Mesodermal cell (in vitro differentiated cells): Measurements from ENCODE around the gene CYP39A1.

ENCODE experiments used
- H3K27ac ChIP-seq: 2 replicates; pipeline ENCODE4 v1.7.0; 2013; ENCODE audit warnings: mild to moderate bottlenecking, low read depth, low read length, moderate library complexity; ENCODE audit not compliant: severe bottlenecking
- H3K36me3 ChIP-seq: 2 replicates; pipeline ENCODE4 v1.7.1; 2013; ENCODE audit warnings: mild to moderate bottlenecking, low read length, moderate library complexity; ENCODE audit not compliant: control insufficient read depth, insufficient read depth
- H3K4me1 ChIP-seq: one replicate; pipeline ENCODE4 v1.7.1; 2013; ENCODE audit warnings: mild to moderate bottlenecking, low read length; ENCODE audit not compliant: insufficient read depth, control insufficient read depth, poor library complexity, severe bottlenecking
- H3K4me3 ChIP-seq: 2 replicates; pipeline ENCODE4 v1.7.0; 2013; ENCODE audit warnings: low read length, control low read depth, mild to moderate bottlenecking; ENCODE audit not compliant: insufficient read depth, poor library complexity, severe bottlenecking; ENCODE audit errors: extremely low read depth
- H3K9me3 ChIP-seq: 2 replicates; pipeline ENCODE4 v1.7.1; 2013; ENCODE audit warnings: mild to moderate bottlenecking, low read length, moderate library complexity; ENCODE audit not compliant: control insufficient read depth
- WGBS, 2 experiments: methylation state at CpG; one replicate each; pipeline ENCODE4 v1.1.5; 2013; ENCODE audit warnings: missing lambda C conversion rate in 2 of 2; ENCODE audit not compliant: insufficient coverage in 2 of 2; 5-methylcytosine and 5-hydroxymethylcytosine counted together

Gene CYP39A1

DNA sequence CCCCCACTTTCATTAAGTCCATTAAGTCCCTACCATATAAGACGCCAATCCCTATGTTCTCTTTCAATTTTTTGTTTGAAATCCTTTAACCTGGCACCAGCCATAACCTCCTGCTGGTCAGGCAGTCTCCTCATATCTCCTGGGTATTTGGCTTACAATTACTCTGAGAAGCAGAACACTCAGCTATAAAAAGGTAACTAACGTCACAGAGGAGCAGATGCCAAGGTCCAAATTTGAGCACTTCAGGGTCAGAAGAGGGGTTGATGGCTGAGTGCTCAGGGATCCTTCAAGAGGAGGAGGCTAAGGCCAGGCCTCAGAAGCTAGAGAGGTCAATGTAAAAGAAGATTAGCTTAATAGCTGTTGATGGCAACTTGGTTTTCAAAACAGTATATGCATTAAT, 139.1 kb downstream of the CYP39A1 start:
- H3K9me3 ChIP-seq: no peaks in the 10 kb centered on the region
- WGBS, 2 experiments: 100% methylated on average over 2 of the region's 2 CpGs
- no peaks in the 10 kb centered on the region for H3K4me1 ChIP-seq
- no peak overlapping the region for H3K27ac ChIP-seq
- no peaks in the 10 kb centered on the region for H3K36me3 ChIP-seq
- no peak overlapping the region for H3K4me3 ChIP-seq

DNA sequence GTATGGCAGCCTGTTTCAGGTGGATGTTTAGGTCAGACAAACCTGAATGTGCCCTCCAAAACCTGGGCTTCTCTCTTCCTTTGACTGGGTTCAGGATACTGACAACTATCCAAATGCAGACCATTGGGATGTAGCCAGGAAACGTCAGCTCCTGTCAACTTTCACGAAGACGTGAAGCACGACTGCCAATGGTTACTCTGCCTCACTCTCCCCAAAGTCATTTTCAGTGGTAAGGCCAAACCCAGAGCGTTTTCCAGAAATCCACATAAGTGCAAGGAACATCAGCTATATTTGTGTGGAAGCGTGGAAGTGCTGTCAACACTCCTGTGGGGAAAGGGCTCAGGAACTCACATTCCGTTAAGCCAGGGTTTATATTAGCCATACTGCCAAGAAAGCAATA, 141.3 kb downstream of the CYP39A1 start:
- no peaks in the 10 kb centered on the region for H3K9me3 ChIP-seq
- WGBS, 2 experiments: 88 to 94% methylated on average over 3 to 7 of the region's 7 CpGs
- no peaks in the 10 kb centered on the region for H3K36me3 ChIP-seq
- no peaks in the 10 kb centered on the region for H3K4me1 ChIP-seq
- no peak overlapping the region for H3K27ac ChIP-seq
- no peak overlapping the region for H3K4me3 ChIP-seq

DNA sequence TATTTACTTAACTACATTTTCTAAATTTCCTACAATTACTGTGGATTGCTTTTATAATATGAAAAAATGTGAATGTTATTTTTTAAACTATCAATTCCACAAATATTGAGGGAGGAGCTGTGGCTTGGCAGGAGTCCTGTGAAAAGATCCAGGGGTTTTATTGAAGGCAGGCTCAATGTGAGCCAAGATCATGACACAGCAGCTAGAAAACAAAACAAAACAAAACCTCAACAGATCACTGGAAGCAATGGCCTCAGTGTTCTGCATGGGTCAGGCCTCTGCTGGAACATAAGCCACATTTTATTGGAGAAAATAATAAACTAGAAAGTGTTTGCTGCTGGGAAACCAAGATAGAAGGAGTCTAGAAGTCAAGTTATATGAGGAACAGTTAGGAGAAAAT, 142.0 kb downstream of the CYP39A1 start:
- no peak overlapping the region for H3K27ac ChIP-seq
- H3K4me1 ChIP-seq: no peaks in the 10 kb centered on the region
- no peak overlapping the region for H3K4me3 ChIP-seq
- H3K9me3 ChIP-seq: no peaks in the 10 kb centered on the region
- no peaks in the 10 kb centered on the region for H3K36me3 ChIP-seq

DNA sequence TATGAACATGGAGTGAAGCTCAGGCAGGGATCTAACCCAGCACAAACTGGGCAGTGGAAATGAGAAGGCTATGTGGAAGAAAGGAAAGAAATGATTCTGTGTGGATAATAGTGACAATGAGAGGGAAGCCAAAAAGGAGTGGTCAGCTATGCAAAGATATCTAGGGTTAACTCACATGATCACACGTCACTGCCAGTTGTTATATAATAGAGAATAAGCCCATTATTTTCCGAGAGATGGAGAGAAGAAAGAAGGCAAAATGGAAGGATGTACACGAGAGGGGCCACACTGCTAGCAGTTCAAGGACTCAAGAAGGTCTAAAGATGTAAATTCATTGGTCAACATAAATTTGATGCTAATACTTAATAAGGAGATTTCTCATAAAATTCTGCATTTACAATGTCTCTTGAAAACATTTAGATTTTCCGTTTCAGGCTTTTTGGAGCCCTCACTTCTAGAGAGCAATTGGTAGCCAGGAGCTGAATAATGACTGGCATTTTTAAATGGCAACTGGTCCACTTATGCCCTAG, 142.6 kb downstream of the CYP39A1 start:
- Histone ChIP-seq H3K36me3 (no peaks in the 10 kb centered on the region), H3K9me3 (no peaks in the 10 kb centered on the region), H3K27ac (no peak overlapping the region), H3K4me3 (no peak overlapping the region), H3K4me1 (no peaks in the 10 kb centered on the region)
- WGBS, 2 experiments: 60% methylated on average over 1 of the region's 4 CpGs; no CpG with 5 or more reads in 1 of the 2 experiments

DNA sequence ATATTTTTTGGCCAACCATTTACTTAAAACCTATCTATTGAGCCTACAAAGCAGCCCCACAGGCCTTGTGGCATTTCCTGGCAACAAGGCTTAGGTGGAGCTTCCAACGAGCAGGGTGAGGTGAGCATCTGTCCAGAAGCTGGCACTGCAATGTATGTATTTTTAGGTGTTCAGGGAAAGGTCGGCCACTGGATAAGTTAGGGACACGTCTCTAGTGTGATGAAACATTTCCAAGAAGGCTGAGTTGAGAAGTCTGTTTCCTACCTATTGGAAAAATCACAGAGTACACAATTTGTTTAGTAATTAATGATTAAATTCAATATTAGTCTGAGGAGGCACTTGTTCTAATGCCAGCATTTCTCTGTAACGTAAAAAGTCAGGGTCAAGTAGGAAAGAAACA, 143.6 kb downstream of the CYP39A1 start:
- no peak overlapping the region for H3K27ac ChIP-seq
- H3K36me3 ChIP-seq: no peaks in the 10 kb centered on the region
- H3K9me3 ChIP-seq: no peaks in the 10 kb centered on the region
- H3K4me1 ChIP-seq: no peaks in the 10 kb centered on the region
- 92% methylated on average over 3 of the region's 4 CpGs; no CpG with 5 or more reads in 1 of the 2 experiments for WGBS, 2 experiments
- H3K4me3 ChIP-seq: no peak overlapping the region

DNA sequence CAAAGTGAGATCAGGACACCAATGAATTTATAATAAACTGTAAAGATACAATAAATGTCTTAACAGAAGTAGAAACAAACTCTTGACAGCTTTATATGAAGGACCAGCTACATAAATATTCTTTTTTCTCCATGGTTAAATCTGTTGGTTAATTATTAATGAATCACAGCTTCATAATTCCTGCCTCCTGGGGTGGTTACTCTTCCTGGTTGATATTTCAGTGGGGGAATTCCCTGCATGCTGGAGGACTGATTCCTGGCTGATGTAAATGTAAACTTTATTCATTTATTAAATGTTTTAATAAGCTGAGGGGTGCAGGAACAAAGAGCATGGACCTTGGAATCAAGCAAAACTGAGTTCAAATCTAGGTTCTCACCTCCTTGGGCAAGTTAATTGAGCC, 145.2 kb downstream of the CYP39A1 start:
- Histone ChIP-seq H3K27ac (no peak overlapping the region), H3K4me1 (no peaks in the 10 kb centered on the region), H3K36me3 (no peaks in the 10 kb centered on the region), H3K4me3 (no peak overlapping the region), H3K9me3 (no peaks in the 10 kb centered on the region)

DNA sequence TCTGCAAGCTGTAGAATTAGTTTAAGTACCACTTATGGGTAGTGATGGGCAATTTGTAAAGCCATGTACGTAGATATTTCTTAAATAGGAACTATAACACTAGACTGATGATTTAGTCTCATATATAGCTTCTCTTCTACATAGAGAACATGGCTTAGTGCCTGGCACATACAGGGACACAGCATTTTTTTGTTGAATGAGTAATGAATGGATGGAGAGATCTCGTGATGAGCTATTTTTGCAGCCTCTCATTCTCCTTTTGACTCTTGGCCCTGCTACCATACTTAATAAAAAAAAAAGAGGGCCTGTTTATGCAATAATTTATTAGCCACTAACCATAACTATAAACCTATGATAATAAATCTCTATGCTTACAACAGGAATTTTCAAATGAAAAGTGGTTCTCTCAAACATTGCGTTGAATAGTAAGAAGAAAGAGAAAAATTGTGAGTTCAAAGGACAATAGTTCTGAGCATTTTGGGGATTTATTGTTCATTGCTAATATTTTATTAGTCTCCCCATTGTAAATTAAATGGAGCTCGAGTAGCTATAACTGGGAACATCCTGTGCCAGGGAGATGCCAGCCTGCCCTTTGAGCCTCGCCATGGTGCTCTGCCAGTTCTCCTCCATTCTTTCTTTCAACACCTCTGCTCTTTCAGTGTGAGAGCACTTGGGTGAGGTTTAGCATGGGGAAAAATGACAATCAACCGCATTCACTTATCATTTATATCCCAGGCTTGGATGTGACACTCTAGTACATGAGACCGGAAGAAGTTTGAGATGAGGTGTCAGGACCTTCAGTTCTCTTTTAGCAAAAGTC, 146.7 kb downstream of the CYP39A1 start:
- no peaks in the 10 kb centered on the region for H3K4me1 ChIP-seq
- H3K9me3 ChIP-seq: no peaks in the 10 kb centered on the region
- H3K4me3 ChIP-seq: no peak overlapping the region
- H3K27ac ChIP-seq: no peak overlapping the region
- 93% methylated on average over 3 of the region's 7 CpGs; no CpG with 5 or more reads in 1 of the 2 experiments for WGBS, 2 experiments
- no peaks in the 10 kb centered on the region for H3K36me3 ChIP-seq

DNA sequence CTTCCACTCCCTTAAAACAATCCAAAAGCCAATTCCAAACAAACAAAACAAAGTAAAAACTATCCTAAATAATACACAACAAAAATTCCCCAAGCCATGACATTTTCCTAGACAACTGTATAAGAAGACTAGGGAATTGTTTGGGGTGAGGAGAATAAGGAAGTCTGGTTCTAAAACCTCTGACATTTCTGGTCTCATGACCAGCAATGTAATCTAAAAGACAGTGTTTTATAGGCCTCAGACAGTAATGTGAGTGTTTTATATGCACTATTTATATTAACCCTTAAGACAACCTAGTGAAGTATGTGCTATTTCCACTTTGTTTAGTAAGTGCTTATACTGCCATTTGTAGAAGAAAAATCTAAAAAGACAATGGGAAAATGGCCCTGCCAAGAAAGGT, 148.4 kb downstream of the CYP39A1 start:
- no peaks in the 10 kb centered on the region for H3K9me3 ChIP-seq
- no peaks in the 10 kb centered on the region for H3K4me1 ChIP-seq
- H3K36me3 ChIP-seq: no peaks in the 10 kb centered on the region
- no peak overlapping the region for H3K4me3 ChIP-seq
- no peak overlapping the region for H3K27ac ChIP-seq

DNA sequence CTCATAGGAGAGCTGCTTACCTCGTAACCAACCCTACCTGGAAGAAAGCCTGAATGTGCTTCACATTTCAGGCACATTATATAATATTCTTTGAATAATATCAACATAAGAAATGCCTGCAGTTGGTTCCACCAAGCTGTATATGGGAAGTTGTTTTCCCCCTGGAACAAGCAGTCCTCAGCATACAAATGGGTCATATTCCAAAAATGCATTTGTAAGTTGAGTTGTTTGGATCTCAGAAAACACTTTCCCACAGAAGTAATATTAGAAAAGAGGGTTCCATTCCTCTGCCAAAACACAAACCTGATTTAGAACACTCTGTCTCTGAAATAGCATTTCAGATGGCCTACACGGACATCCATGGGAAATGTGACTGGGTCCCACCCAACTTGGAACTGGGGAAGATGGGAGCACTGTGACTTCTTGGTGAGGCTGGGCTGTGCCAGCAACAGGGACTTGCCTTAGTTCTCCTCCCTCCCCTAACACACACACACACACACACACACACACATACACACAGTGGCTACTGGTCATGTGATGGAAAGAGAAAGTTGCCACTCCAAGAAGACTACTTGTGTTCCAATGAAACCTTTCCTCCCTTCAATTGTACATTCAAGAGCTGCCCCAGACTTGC, 150.0 kb downstream of the CYP39A1 start:
- Histone ChIP-seq H3K4me1 (no peaks in the 10 kb centered on the region), H3K4me3 (no peak overlapping the region), H3K9me3 (no peaks in the 10 kb centered on the region), H3K27ac (no peak overlapping the region), H3K36me3 (no peaks in the 10 kb centered on the region)
- 83% methylated on average over 1 of the region's 2 CpGs; no CpG with 5 or more reads in 1 of the 2 experiments for WGBS, 2 experiments

DNA sequence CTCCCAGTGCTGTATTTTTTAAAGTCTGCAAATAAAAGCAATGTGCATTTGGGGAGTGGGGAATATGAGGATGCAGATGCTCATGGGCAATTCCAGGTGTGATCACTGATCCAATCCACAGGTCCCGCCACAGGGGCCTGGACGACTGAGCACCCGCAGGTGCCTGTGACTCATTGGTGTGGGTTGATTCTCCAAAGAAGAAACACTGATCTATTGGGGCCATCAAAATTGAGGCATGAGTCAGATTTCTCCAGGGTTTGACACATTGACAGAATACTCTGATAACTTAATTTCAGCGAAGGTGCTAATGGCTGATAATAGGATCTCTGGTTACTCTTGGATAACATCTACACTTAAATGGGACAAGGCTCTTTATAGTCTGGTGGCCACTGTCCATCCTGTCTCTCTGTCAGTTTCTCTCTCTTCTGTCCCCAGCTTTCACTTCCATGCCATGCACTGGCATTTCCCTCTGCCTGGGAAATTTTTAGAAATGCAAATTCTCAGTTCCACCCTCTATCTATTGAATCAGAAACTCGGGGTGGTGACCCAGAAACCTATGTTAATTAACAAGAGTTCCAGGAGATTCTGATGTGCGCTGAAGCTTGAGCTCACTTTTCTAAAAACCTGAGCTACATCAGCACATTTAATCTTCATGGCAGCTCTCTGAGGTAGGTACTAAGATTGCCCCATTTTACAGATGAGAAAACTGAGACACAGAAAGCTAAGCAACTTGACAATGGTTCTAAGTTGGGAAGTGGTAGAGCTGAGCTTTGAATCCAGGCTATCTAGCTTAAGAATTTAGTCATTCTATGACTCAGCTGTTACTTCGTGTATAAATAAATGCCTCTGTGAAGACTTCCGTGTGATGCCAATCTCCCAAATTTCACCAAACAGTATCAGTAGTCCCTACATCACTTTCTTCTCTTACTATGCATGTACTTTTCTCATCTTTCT, 151.2 kb downstream of the CYP39A1 start:
- Histone ChIP-seq H3K4me3 (no peak overlapping the region), H3K36me3 (no peaks in the 10 kb centered on the region), H3K27ac (no peak overlapping the region), H3K9me3 (no peaks in the 10 kb centered on the region), H3K4me1 (no peaks in the 10 kb centered on the region)
- 84 to 96% methylated on average over 5 to 6 of the region's 8 CpGs for WGBS, 2 experiments
